IMR-90 (cell line): ENCODE data around the gene FSD1L. TPM values are rescaled to one million over a fixed set of nuclear protein-coding genes. Genes with fewer than 3 reads are reported as not detected.

Source experiments
- ATAC-seq: fragments of 200-7000 bp; cut with Tn5 transposase; 2 replicates; pipeline ENCODE4 v1.9.1; 2020; ENCODE audit warnings: low read depth, mild to moderate bottlenecking, moderate library complexity
- BruUV-seq: library from RNA; stranded (reverse); fragments of 400-500 nt; replicated peaks from 2 replicates; lab custom pipeline; 2021; lab: Mats Ljungman, UMichigan
- CTCF ChIA-PET: fragments of 300-600 bp; formaldehyde crosslinking; extraction: SDS; loops from one replicate; lab custom pipeline; 2021; ENCODE audit warnings: antibody characterized with exemption; lab: Yijun Ruan, JAX
- POLR2A ChIA-PET: fragments of 300-600 bp; sonication (Branson Sonifier 250); formaldehyde crosslinking; loops from one replicate; lab custom pipeline; 2022; ENCODE audit warnings: antibody characterized with exemption; ENCODE audit not compliant: unreplicated experiment; lab: Charles Lee
- DNase-seq: peaks from one replicate; pipeline ENCODE4 v3.0.0; 2013
- H2AFZ ChIP-seq: replicated peaks from 2 replicates; pipeline ENCODE3; 2013; ENCODE audit warnings: low read length, mild to moderate bottlenecking; ENCODE audit not compliant: poor library complexity
- H2AK5ac ChIP-seq: 2 replicates; pipeline ENCODE4 v1.6.1; 2013; ENCODE audit warnings: low read depth, low read length, inconsistent platforms
- H2AK9ac ChIP-seq: replicated peaks from 2 replicates; pipeline ENCODE3; 2013; ENCODE audit warnings: mild to moderate bottlenecking, low read depth, low read length, moderate library complexity; ENCODE audit not compliant: poor library complexity
- H2BK120ac ChIP-seq: 2 replicates; pipeline ENCODE4 v1.6.1; 2013; ENCODE audit warnings: low read depth, low read length, inconsistent platforms
- H2BK15ac ChIP-seq: 3 replicates; pipeline ENCODE4 v1.6.1; 2013; ENCODE audit warnings: low read depth, low read length, inconsistent platforms
- H2BK20ac ChIP-seq: 2 replicates; pipeline ENCODE4 v1.6.1; 2013; ENCODE audit warnings: low read depth, mild to moderate bottlenecking, inconsistent platforms, low read length, moderate library complexity
- H2BK5ac ChIP-seq: 2 replicates; pipeline ENCODE4 v1.6.1; 2013; ENCODE audit warnings: mild to moderate bottlenecking, low read depth, low read length, inconsistent platforms; ENCODE audit not compliant: poor library complexity, severe bottlenecking
- H3K14ac ChIP-seq: replicated peaks from 2 replicates; pipeline ENCODE4 v1.6.1; 2013; ENCODE audit warnings: low read depth, low read length, inconsistent platforms
- H3K18ac ChIP-seq: 2 replicates; pipeline ENCODE4 v1.6.1; 2013; ENCODE audit warnings: low read depth, low read length, control low read depth
- H3K23ac ChIP-seq: 2 replicates; pipeline ENCODE4 v1.6.1; 2013; ENCODE audit warnings: low read depth, low read length, inconsistent platforms
- H3K27ac ChIP-seq: 2 replicates; pipeline ENCODE4 v1.5.1; 2013; ENCODE audit warnings: mild to moderate bottlenecking, control low read depth, low read length; ENCODE audit not compliant: insufficient read depth
- H3K27me3 ChIP-seq: 2 replicates; pipeline ENCODE4 v1.6.1; 2013; ENCODE audit warnings: low read length; ENCODE audit not compliant: control insufficient read depth, insufficient read depth
- H3K36me3 ChIP-seq: 2 replicates; pipeline ENCODE4 v1.6.1; 2013; ENCODE audit warnings: low read length, mixed read lengths; ENCODE audit not compliant: control insufficient read depth, insufficient read depth
- H3K4ac ChIP-seq: 2 replicates; pipeline ENCODE4 v1.6.1; 2013; ENCODE audit warnings: low read depth, low read length, inconsistent platforms
- H3K4me1 ChIP-seq: 2 replicates; pipeline ENCODE4 v1.6.1; 2013; ENCODE audit warnings: low read length, mixed read lengths; ENCODE audit not compliant: control insufficient read depth, insufficient read depth
- H3K4me2 ChIP-seq: 2 replicates; pipeline ENCODE4 v1.6.1; 2013; ENCODE audit warnings: low read depth, mild to moderate bottlenecking, control low read depth, low read length, moderate library complexity
- H3K4me3 ChIP-seq: 2 replicates; pipeline ENCODE4 v1.5.1; 2013; ENCODE audit warnings: low read depth, mild to moderate bottlenecking, control low read depth, low read length, moderate library complexity; ENCODE audit not compliant: insufficient read depth
- H3K56ac ChIP-seq: 2 replicates; pipeline ENCODE4 v1.6.1; 2013; ENCODE audit warnings: low read length, inconsistent platforms; ENCODE audit not compliant: insufficient read depth; ENCODE audit errors: extremely low read depth
- H3K79me1 ChIP-seq, 2 experiments: 2 replicates each; pipeline ENCODE4 v1.6.1; 2013; ENCODE audit warnings: low read length in 2 of 2, inconsistent platforms in 1 of 2, low read depth in 1 of 2
- H3K9ac ChIP-seq: 2 replicates; pipeline ENCODE4 v1.6.1; 2013; ENCODE audit warnings: low read depth, low read length, control low read depth
- H3K9me1 ChIP-seq: 2 replicates; pipeline ENCODE4 v1.6.1; 2013; ENCODE audit warnings: low read length, inconsistent platforms; ENCODE audit not compliant: insufficient read depth
- H3K9me3 ChIP-seq: 2 replicates; pipeline ENCODE4 v1.6.1; 2013; ENCODE audit warnings: low read length; ENCODE audit not compliant: control insufficient read depth, insufficient read depth
- H4K20me1 ChIP-seq: 2 replicates; pipeline ENCODE4 v1.6.1; 2013; ENCODE audit warnings: low read length, inconsistent platforms; ENCODE audit not compliant: insufficient read depth
- H4K5ac ChIP-seq: 2 replicates; pipeline ENCODE4 v1.6.1; 2013; ENCODE audit warnings: mild to moderate bottlenecking, low read depth, low read length, control low read depth
- H4K8ac ChIP-seq, 2 experiments: 2 replicates each; pipeline ENCODE4 v1.6.1; 2013; ENCODE audit warnings: low read depth in 2 of 2, low read length in 2 of 2, control low read depth in 1 of 2, inconsistent platforms in 1 of 2
- H4K91ac ChIP-seq: 2 replicates; pipeline ENCODE4 v1.6.1; 2013; ENCODE audit warnings: low read depth, low read length, inconsistent platforms; ENCODE audit not compliant: insufficient read depth
- MAFK ChIP-seq: IDR thresholded peaks from 2 replicates; pipeline ENCODE4 v1.6.1; 2012; ENCODE audit warnings: low read depth, low read length, improper control_type of control experiment
- MAZ ChIP-seq: IDR thresholded peaks from 2 replicates; pipeline ENCODE4 v1.6.1; 2012; ENCODE audit warnings: low read depth, mild to moderate bottlenecking, low read length, improper control_type of control experiment, moderate library complexity, borderline replicate concordance
- NFE2L2 ChIP-seq: fragments of 150-350 bp; IDR thresholded peaks from 2 replicates; pipeline ENCODE4 v1.6.1; 2016; ENCODE audit warnings: low read depth, mild to moderate bottlenecking, low read length
- WGBS, 2 experiments: methylation state at CpG; one replicate each; pipeline versions ENCODE4 v1.1.5 to v1.1.7; 2013; ENCODE audit warnings: missing lambda C conversion rate in 2 of 2; ENCODE audit not compliant: insufficient read length in 1 of 2; ENCODE audit errors: extremely low coverage in 2 of 2; 5-methylcytosine and 5-hydroxymethylcytosine counted together
- dilution Hi-C: fragments of 300-500 bp; cut with HindIII; formaldehyde crosslinking; loops from one replicate; pipeline ENCODE4 v1.14.3; 2018; ENCODE audit warnings: low sequenced_read_pairs; ENCODE audit not compliant: unreplicated experiment
- in situ Hi-C: fragments of 300-500 bp; cut with MboI; formaldehyde crosslinking; loops from 3 replicates; pipeline ENCODE4 v1.14.3; 2019; ENCODE audit warnings: low sequenced_read_pairs, inconsistent platforms, mixed read lengths
- intact Hi-C: fragments of 100-400 bp; cut with micrococcal nuclease; formaldehyde crosslinking; loops from 2 replicates; pipeline ENCODE4 v1.10.0; 2022
- polyA plus RNA-seq, 3 experiments: library from polyadenylated mRNA; depleted of rRNA; stranded (reverse); fragments of >200 nt; gene quantifications; 2 replicates each; pipeline ENCODE4 v1.2.3, GENCODE V29; 2012; ENCODE audit warnings: low replicate concordance in 1 of 3
- total RNA-seq: library from RNA; depleted of rRNA; stranded (reverse); fragments of >200 nt; gene quantifications from 2 replicates; pipeline ENCODE4 v1.2.3, GENCODE V29; 2012
- TF ChIP-seq, protein P1 (sequence below): fragments of 150-350 bp; IDR thresholded peaks from 2 replicates; pipeline ENCODE4 v1.6.1; 2017; ENCODE audit warnings: mild to moderate bottlenecking, antibody characterized with exemption, low read length, low read depth

FSD1L gene
- total and polyA plus RNA-seq, 2 of the 4 experiments (the other 2 are of a cell fraction): 1.4 to 2.9 TPM

DNA sequence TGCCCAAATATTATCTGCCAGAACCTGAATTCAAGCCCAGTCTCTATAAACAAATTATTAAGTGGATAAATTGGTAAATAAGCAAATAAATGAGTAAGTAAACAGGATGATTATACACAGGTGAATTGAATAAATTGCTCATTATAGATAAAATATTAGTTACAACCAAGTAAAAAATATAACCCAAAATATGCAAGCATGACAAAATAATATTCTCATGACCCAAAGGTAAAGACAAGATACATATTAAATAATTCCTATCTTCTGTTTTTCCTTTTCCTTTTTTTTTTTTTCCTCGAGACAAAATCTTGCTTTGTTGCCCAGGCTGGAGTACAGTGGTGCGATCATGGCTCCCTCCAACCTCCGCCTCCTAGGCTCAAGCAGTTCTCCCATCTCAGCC is 21.2 kb upstream of the FSD1L start:
- Histone ChIP-seq H3K4me3 (no peak overlapping the region), H3K4ac (no peak overlapping the region), H4K8ac (no peak overlapping the region), H3K27me3 (no peaks in the 10 kb centered on the region), H3K14ac (no peak overlapping the region), H3K56ac (no peak overlapping the region), H2AK9ac (no peak overlapping the region), H3K9me3 (no peaks in the 10 kb centered on the region), H4K20me1 (no peaks in the 10 kb centered on the region), H2AFZ (no peak overlapping the region), H2BK15ac (no peak overlapping the region), H3K9me1 (no peaks in the 10 kb centered on the region), H3K36me3 (no peaks in the 10 kb centered on the region), H3K23ac (no peak overlapping the region), H4K91ac (no peak overlapping the region), H4K5ac (no peak overlapping the region), H3K4me1 (no peaks in the 10 kb centered on the region), H2BK20ac (no peak overlapping the region), H3K18ac (no peak overlapping the region), H2BK120ac (no peak overlapping the region), H3K4me2 (no peak overlapping the region), H3K79me1 (no peaks in the 10 kb centered on the region), H2AK5ac (no peak overlapping the region), H3K9ac (no peak overlapping the region), H2BK5ac (no peak overlapping the region), H3K27ac (no peak overlapping the region)
- WGBS, 2 experiments: no CpG with 5 or more reads among the region's 3 CpGs
- DNase-seq (no peak), ATAC-seq (no peak)
- in situ Hi-C loops: no loop called here
- TF ChIP-seq NFE2L2 (no peak), MAFK (peak; percentile 52), MAZ (no peak)
- TF ChIP-seq, protein P1, sequence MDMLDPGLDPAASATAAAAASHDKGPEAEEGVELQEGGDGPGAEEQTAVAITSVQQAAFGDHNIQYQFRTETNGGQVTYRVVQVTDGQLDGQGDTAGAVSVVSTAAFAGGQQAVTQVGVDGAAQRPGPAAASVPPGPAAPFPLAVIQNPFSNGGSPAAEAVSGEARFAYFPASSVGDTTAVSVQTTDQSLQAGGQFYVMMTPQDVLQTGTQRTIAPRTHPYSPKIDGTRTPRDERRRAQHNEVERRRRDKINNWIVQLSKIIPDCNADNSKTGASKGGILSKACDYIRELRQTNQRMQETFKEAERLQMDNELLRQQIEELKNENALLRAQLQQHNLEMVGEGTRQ: no peak
- no TSS peak for BruUV-seq
- ChIA-PET POLR2A (interaction anchor here (0.6 kb wide), 1 partner anchor 1297 kb away, joined by 3 read pairs; no protein-coding TSS in a partner anchor), CTCF (no interaction called here)
- dilution Hi-C loops: no loop called here
- intact Hi-C loops: loop anchor here (1.0 to 5.0 kb wide), 5 partner anchors 36 to 291 kb away; partner anchors contain the start of genes FKTN and TMEM38B
